Ramos (cell line): Measurements from ENCODE around the gene B3GNT9.

Experiments
- in situ Hi-C: fragments of 300-500 bp; cut with MboI; formaldehyde crosslinking; loops from one replicate; pipeline ENCODE4 v1.14.3; 2022; ENCODE audit warnings: low sequenced_read_pairs; ENCODE audit not compliant: unreplicated experiment

B3GNT9 gene

GRCh38 chr16:67155295-67156142 is 4.7 kb upstream of the B3GNT9 start:
- in situ Hi-C loops: no loop called here

- in situ Hi-C loops: no loop called here
Observed at GRCh38 chr16:67154578-67155294, 3.9 kb upstream of the B3GNT9 start.

GRCh38 chr16:67151431-67152097 is 766 bp upstream of the B3GNT9 start:
- in situ Hi-C loops: no loop called here

- in situ Hi-C loops: no loop called here
Observed at GRCh38 chr16:67150047-67150832, 558 bp downstream of the B3GNT9 start.

GRCh38 chr16:67149276-67150046 is 1.3 kb downstream of the B3GNT9 start:
- in situ Hi-C loops: loop anchor here (5.0 kb wide), 1 partner anchor 132 kb away; no protein-coding TSS in a partner anchor

GRCh38 chr16:67148656-67149275 is 2.0 kb downstream of the B3GNT9 start:
- in situ Hi-C loops: loop anchor here (5.0 kb wide), 1 partner anchor 131 kb away; no protein-coding TSS in a partner anchor

- in situ Hi-C loops: loop anchor here (5.0 kb wide), 1 partner anchor 131 kb away; no protein-coding TSS in a partner anchor
Observed at GRCh38 chr16:67148221-67148620, 2.6 kb downstream of the B3GNT9 start.

GRCh38 chr16:67147437-67148140 is 3.2 kb downstream of the B3GNT9 start:
- in situ Hi-C loops: loop anchor here (5.0 kb wide), 1 partner anchor 130 kb away; no protein-coding TSS in a partner anchor

GRCh38 chr16:67146523-67147357 is 4.1 kb downstream of the B3GNT9 start:
- in situ Hi-C loops: loop anchor here (5.0 kb wide), 1 partner anchor 129 kb away; no protein-coding TSS in a partner anchor

- in situ Hi-C loops: loop anchor here (5.0 kb wide), 1 partner anchor 128 kb away; no protein-coding TSS in a partner anchor
Observed at GRCh38 chr16:67145746-67146145, 5.1 kb downstream of the B3GNT9 start.

GRCh38 chr16:67144943-67145342 is 5.9 kb downstream of the B3GNT9 start:
- in situ Hi-C loops: loop anchor here (5.0 kb wide), 1 partner anchor 128 kb away; no protein-coding TSS in a partner anchor

GRCh38 chr16:67142342-67142741 is 8.5 kb downstream of the B3GNT9 start:
- in situ Hi-C loops: no loop called here

GRCh38 chr16:67141391-67141790 is 9.4 kb downstream of the B3GNT9 start:
- in situ Hi-C loops: no loop called here

GRCh38 chr16:67137605-67138004 is 13.2 kb downstream of the B3GNT9 start:
- in situ Hi-C loops: no loop called here

- in situ Hi-C loops: no loop called here
Observed at GRCh38 chr16:67129422-67129821, 21.4 kb downstream of the B3GNT9 start.

- in situ Hi-C loops: no loop called here
Observed at GRCh38 chr16:67128887-67129286, 21.9 kb downstream of the B3GNT9 start.

GRCh38 chr16:67128417-67128816 is 22.4 kb downstream of the B3GNT9 start:
- in situ Hi-C loops: no loop called here
